HG03342 (cell line): ENCODE measurements around the gene ATAD2B.
A peak's percentile ranks its signal among the peaks of the same experiment; 100 is the strongest.

Source experiments
- ATAC-seq: cut with Tn5 transposase; IDR thresholded peaks from one replicate; pipeline ENCODE4 v1.9.1; 2021; ENCODE audit warnings: mild to moderate bottlenecking, moderate library complexity; ENCODE audit not compliant: unreplicated experiment

Gene ATAD2B

GRCh38 chr2:23838996-23839395, 87.9 kb downstream of the ATAD2B start:
- ATAC-seq, result no peak

DNA sequence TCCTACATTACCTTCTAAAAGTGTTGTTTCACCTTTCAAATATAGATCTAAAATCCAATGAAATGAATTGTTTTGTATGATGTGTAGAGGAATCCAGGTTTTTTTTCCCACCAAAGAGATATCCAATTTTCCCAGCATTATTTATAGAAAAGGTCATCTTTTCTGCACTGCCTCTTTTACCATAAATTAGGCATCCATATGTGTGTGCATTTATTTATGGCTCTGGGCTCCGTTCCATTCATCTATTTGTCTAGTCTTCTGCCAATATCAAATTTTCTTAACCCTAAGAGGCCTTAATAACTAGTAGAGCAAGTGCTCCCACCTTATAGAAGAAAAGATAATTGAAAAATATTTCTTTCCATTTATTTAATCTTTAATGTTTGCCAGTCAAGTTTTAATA, 88.3 kb downstream of the ATAD2B start:
- no peak for ATAC-seq

DNA sequence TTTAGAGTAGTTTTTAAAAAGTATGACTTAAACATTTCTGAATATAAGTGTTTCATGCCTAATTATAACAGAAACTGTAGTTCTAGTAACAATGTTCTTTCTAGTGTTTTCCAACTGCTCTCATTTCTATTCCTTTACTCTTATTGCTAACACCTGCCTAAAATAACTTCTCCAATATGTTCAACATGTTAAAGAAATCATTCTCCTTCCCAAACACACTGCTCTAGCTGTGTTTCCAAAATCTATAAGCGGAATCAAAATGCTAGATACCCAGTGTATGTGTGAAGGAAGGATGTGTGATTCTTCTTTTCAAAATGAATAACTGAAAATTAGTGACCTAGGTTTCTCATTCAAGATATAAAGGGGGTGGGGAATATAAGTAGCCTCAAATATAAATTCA, 89.1 kb downstream of the ATAD2B start:
- no peak for ATAC-seq

- ATAC-seq, result no peak
Measured at GRCh38 chr2:23836971-23837565, 89.9 kb downstream of the ATAD2B start.

- no peak for ATAC-seq
Measured at GRCh38 chr2:23836505-23836904, 90.4 kb downstream of the ATAD2B start.

GRCh38 chr2:23835988-23836387, 90.9 kb downstream of the ATAD2B start:
- no peak for ATAC-seq

- ATAC-seq, result no peak
Measured at GRCh38 chr2:23835423-23835822, 91.5 kb downstream of the ATAD2B start.

DNA sequence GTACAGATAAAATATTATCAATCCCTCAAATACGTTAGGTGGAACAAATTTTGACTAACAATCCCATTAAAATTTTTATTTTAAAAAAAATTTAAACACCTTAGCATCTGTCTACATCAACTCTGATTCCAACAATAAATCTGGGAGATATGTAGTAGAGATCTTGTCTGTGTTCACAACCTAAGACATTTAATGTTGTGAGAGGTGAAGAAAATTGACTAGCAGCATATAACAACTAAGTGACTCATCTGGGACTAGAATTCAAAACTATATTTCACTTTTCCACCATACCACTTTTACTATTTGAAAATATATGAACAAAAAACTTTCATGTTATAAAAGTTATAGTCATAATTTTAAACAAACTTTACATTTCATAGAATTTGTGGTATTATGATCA, 97.9 kb downstream of the ATAD2B start:
- no peak for ATAC-seq

GRCh38 chr2:23828256-23828980, 98.5 kb downstream of the ATAD2B start:
- no peak for ATAC-seq

DNA sequence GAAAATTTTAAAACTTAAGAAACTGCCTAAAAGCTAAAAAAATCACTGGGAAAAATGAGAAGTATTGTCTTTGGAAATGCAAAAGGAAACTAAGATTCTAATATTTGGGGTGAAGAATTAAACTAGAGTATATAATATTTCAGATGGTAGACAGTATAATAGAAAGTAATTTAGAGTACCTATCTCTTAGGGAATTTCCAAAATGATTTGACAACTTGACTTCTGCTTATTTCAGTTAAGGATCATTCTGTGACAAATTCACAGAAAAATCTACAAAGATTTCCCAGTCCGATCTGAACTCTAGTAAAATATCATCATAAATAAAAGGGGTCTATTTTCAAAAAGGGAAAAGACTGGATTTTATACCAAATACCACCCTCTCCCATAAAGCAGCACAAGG, 99.6 kb downstream of the ATAD2B start:
- no peak for ATAC-seq

GRCh38 chr2:23826771-23827170, 100.2 kb downstream of the ATAD2B start:
- no peak for ATAC-seq

DNA sequence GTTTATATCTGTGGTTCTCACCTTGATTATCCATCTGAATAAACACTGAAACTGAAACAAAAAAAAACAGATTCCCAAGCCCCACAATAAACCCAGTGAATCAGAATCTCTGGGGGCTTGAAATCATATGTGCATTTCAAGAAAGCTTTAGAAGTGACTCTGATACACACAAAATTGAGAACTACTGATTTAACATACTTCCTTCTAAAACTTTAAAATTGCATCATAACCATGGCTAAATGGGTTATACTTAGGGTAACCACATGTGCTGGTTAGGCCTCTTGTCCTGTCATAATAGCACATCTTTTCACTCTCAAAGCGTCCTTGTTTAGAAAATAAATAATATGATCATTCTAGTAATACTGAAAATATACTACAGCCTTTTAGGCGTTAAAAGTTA, 100.9 kb downstream of the ATAD2B start:
- ATAC-seq, result no peak

DNA sequence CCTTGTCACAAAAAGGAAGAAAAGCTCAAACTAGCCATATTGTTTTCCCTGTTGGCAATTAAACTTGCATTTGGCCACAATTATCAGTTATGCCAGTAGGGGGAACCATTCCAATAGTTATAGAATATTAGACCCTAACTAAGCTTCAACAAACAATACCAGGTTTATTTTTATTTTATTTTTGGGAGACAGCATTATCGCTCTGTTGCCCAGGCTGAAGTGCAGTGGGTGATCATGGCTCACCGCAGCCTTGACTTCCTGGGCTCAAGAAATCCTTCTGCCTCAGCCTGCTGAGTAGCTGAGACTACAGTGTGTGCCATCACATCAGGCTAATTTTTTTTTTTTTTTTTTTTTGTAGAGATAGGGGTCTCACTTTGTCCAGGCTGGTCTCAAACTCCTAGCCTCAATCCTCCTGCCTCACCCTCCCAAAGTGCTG, 102.1 kb downstream of the ATAD2B start:
- peak; percentile 74 for ATAC-seq

- no peak for ATAC-seq
Measured at GRCh38 chr2:23823863-23824262, 103.1 kb downstream of the ATAD2B start.

DNA sequence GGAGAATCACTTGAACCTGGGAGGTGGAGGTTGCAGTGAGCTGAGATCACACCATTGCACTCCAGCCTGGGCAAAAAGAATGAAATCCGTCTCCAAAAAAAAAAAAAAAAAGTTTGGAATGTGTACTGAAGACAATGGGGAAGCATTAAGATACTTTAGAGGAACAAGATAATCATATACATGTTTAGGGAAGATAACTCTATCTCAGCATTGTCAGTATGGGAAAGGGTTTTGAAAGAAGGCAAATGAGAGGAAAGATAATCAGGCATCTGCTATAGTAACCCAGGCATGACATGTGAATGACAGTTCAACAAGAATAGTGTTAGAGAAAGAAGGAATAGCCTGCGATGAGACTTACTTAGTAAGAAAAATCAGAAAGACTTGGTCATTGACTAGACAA, 112.0 kb downstream of the ATAD2B start:
- no peak for ATAC-seq

DNA sequence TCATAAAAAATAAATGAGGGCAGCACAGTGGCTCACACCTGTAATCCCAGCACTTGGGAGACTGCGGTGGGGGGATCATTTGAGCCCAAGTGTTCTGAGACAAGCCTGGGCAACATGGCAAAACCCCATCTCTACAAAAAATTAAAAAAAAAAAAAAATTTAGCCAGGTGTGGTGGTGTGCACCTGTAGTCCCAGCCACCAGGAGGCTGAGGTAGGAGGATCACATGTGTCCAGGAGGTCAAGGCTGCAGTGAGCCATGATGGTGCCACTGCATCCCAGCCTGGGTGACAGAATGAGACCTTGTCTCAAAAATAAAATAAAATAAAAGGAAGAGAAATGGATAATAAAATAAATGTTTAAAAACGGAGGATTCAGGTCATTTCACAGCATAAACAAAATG, 113.5 kb downstream of the ATAD2B start:
- no peak for ATAC-seq

DNA sequence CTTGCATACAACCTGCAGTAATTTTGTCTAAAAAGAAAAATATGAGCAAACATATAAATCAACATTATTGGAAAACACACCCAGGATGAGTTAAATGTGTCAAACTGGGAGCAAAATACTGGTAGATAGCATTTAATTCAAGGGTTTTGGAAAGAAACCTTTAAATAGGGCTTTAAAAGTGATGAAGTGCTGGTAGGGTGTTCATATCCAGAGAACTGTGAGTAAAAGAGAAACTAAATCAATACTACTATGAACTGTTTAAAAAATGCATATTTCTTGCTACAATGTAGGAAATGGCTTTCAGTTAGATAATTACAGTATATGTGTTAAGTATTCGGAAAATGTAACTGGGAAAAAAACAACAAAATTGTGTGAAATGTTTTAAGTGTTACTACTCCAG, 117.8 kb downstream of the ATAD2B start:
- no peak for ATAC-seq

- no peak for ATAC-seq
Measured at GRCh38 chr2:23806665-23807249, 120.2 kb downstream of the ATAD2B start.

- ATAC-seq, result no peak
Measured at GRCh38 chr2:23806201-23806600, 120.7 kb downstream of the ATAD2B start.

DNA sequence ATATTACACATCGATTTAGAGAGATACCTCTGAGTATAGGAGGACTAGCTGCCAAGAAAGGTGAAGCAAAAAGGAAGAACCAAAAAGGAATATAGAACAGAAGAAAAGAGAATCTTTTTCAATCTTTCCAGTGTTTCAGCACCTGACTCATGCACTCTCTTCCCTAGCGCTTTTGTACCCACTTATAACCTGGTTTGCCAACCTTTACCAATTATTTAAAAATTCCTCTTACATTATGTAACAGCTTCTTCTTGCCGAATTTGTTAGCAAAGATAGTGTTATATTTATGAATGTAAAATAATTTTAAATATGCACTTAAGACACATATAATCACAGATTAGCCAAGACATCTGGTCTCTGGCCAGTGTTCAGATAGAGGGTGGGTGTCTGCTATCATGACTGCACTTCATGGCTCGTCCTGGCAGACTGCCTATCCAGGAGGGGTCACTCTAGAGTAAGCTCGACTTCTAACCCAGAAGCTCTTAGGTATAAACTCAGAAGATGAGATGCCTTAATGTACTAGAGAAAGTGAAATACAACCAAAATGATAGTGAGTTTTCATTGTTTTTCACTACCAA, 122.9 kb downstream of the ATAD2B start:
- ATAC-seq, result no peak

GRCh38 chr2:23803264-23803964, 123.5 kb downstream of the ATAD2B start:
- ATAC-seq, result no peak
